ENCODE measurements around the gene UBE2R2.
"Not testable (repeated sequence)": the region's sequence is repeated elsewhere in the genome, so short reads cannot be mapped to it uniquely, and the experiment has no call there.

The UBE2R2 gene

DNA sequence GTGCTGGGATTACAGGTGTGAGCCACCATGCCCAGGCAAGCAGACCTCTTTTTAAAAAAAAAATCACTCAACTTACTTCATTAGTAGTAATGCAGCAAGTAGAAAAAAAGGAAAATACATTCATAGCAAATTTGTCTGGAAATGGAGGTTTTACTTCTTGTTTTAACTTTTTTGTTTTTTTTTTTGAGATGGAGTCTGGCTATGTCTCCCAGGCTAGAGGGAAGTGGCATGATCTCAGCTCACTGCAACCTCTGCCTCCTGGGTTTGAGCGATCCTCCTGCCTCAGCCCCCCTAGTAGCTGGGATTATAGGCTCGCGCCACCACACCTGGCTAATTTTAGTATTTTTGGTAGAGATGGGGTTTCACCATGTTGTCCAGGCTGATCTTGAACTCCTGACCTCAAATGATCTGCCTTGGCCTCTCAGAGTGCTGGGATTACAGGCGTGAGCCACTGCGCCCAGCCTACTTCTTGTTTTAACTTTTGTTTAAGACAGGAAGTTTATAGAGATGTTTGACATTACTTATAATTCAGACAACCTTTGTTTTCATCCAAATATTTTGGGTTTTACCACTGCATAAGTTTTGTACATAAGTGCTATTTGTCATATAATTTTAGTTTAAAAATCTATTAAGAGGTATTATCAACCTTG, 26.5 kb downstream of the UBE2R2 start:
- no peak for DNase-seq

DNA sequence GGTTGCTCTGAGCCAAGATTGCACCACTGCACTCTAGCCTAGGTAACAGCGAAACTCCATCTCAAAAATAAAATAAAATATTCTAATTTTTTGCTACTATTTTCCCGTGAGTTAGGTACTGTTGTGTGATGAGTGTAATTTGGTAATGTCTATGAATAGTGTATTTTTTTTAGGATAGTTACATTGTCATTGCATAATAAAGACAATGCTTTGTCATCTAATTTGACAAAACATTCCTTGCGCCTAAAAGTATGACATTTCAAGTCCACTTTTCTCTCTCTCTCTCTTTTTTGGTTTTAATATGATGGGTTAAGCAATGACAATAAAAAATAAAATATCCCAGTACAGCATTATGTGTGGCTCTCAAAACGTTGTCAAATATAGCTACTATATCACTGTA, 29.3 kb downstream of the UBE2R2 start:
- DNase-seq, result no peak

DNA sequence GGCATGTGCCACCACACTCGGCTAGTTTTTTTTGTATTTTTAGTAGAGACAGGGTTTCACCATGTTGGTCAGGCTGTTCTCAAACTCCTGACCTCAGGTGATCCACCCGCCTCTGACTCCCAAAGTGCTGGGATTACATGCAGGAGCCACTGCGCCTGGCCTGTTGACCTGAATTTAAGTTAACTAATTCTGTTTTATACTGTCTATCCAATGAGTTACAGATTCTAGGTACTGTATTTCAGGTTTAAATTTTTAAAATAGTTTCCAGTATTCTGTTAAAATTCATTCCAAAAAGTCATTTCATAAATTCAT, 30.9 kb downstream of the UBE2R2 start:
- not testable (repeated sequence) for DNase-seq

GRCh38 chr9:33850267-33850629, 33.3 kb downstream of the UBE2R2 start:
- DNase-seq, result no peak

DNA sequence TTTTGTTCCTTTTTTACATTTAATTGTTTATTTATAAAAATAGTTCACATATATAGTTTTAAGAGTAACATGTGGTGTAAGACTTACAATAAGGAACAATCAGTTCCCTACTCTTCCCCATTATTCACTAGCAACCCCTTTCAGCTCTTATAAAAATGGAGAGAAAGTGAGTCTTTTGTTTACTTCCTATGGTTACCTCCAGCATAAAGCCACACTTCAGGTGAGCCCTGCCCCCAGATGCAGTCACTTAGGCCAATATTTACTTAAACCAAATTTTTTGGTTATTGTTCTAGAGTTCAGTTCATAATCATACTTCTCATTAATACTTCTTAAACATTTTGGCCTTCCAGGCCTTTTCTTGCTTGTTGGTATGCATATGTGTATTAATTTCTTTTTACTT, 33.7 kb downstream of the UBE2R2 start:
- no peak for DNase-seq

GRCh38 chr9:33851301-33851700, 34.3 kb downstream of the UBE2R2 start:
- DNase-seq, result no peak

- DNase-seq, result peak; percentile 36
Observed at GRCh38 chr9:33852216-33852826, 35.4 kb downstream of the UBE2R2 start.

DNA sequence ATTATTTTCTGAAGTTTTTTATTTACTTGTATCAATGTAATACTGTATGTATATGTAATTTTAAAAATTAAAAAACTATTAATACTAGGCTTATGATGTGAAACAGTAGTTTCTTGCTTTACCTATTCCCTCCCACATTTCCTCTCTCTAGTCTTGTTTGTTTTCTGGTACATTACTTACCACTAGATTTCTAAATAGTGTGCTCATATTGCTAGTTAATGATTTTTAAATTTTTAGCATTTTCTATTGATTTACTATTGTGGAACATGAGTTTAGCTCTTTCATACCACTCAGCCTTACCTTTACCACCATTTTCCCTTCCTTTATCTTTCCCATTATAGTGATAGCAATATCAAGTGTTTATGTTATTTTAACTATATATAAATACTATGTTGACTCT, 39.3 kb downstream of the UBE2R2 start:
- no peak for DNase-seq

DNA sequence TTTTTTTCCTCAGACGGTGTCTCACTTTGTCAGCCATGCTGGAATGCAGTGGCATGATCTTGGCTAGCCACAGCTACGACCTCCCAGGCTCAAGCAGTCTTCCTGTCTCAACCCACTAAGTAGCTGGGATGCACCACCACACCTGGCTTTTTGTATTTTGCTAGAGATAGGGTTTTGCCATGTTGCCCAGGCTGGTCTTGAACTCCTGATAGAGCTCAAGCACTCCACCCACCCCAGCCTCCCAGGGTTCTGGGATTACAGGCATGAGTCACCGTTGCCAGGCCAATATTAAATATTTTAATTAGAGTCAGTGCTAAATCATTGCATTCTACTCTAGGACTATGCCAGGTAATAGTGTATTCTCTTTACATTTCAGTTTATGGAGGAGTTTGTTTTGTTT, 41.5 kb downstream of the UBE2R2 start:
- peak; percentile 19 for DNase-seq

- DNase-seq, result peak; percentile 29
Observed at GRCh38 chr9:33860200-33860871, 43.4 kb downstream of the UBE2R2 start.

- DNase-seq, result no peak
Observed at GRCh38 chr9:33861917-33862453, 45.0 kb downstream of the UBE2R2 start.

- not testable (repeated sequence) for DNase-seq
Observed at GRCh38 chr9:33863027-33863426, 46.1 kb downstream of the UBE2R2 start.

- peak; percentile 32 for DNase-seq
Observed at GRCh38 chr9:33867747-33868439, 50.9 kb downstream of the UBE2R2 start.

- DNase-seq, result peak; percentile 76
Observed at GRCh38 chr9:33868440-33868973, 51.5 kb downstream of the UBE2R2 start.

DNA sequence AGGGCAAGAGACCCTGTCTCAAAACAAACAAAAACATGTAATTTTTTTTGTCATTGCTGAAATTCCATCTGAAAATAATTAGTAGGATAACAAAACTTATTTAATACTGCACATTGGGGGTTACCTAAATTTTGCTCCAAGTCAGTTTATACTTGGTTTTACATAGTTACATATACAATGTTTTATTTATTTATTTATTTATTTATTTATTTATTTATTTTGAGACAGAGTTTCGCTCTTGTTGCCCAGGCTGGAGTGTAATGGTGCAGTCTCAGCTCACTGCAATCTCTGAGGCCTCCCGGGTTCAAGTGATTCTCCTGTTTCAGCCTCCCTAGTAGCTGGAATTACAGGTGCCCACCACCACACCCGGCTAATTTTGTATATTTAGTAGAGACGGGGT, 52.3 kb downstream of the UBE2R2 start:
- DNase-seq, result not testable (repeated sequence)

GRCh38 chr9:33877727-33878489, 60.9 kb downstream of the UBE2R2 start:
- no peak for DNase-seq

DNA sequence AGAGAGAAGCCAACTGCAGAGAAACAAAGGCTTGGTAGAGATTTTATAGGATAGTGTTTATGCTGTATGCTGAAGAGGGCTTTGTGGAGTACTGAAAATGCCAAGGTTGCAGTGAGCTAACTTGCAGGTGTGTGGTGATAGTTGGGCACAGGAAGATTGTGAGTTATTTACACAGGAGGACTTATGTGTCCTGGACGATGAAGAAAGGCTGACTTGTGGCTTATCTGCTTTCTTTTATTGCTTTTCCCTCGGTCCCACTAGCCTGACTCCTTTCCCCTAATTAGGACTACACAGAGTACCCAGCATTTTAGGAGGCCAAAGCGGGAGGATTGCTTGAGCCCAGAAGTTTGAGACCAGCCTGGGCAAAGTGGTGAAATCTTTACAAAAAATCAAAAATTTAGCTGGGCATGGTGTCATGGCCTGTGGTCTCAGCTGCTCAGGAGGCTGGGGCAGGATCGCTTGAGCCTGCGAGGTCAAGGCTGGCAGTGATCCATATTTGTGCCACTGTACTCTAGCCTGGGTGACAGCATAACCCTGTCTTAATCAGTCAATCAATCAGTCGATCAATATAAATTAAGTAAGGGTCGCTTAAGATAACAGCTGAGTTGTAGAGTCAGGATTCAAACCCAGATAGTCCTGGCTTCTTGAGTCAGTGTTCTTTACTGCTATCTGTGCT, 61.9 kb downstream of the UBE2R2 start:
- no peak for DNase-seq

DNA sequence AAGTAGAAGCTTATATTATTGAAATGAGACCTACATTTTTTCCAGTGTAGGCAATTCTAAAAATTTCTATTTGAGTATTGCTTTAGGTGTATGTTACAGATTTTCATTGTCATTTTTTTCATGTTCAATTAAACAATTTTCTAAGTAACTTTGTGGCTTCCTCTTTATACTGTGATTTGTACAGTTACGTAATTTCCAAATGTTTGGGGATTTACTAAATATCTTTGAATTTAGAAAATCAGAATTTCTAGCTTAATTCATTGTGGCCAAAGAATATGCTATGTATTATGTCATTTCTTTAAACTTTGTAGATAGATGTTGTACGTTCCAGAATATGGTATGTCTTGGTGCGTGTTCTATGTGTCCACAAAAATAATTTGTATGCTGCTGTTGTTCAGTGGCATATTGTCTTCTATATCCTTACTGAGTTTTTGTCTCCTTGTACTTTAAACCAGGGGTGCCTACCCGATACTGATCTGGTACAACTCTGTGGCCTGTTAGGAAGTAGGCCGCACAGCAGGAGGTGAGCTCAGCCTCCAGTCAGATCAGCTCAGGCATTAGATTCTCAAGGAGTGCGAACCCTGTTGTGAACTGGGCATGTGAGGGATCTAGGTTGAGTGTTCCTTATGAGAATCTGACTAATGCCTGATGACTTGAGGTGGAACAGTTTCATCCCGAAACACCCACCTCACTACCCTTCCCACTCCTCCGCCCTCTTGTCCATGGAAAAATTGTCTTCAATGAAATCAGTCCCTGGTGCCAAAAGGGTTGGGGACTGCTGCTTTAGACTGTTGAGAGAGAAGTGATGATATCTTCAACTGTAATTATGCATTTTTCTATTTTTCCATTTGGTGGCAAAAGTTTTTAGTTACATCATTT, 63.5 kb downstream of the UBE2R2 start:
- no peak for DNase-seq

DNA sequence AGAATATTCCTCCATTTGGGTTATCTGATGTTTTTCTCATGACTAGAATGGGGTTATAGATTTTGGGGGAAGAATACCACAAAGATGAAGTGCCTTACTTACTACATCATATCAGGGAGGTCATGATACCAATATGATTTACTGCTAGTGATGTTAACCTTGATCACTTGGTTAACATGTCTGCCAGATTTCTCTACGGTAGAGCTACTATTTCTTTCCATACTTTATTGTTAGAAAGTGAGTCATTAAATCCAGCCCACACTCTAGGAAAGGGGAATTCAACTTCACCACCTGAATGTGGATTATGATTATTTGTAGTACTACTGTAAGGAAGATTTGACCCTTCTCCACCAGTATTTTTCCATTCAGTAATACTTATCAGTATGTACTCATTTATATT, 64.7 kb downstream of the UBE2R2 start:
- no peak for DNase-seq

GRCh38 chr9:33884856-33885701, 68.1 kb downstream of the UBE2R2 start:
- peak; percentile 51 for DNase-seq
